Neural progenitor cell (in vitro differentiated cells): Measurements from ENCODE around the gene CDH20. TPM values are rescaled to one million over a fixed set of nuclear protein-coding genes. Genes with fewer than 3 reads are reported as not detected.
A peak's percentile ranks its signal among the peaks of the same experiment; 100 is the strongest.

Experiments
- DNase-seq: peaks from one replicate; pipeline ENCODE4 v3.0.0-alpha.2; 2016; ENCODE audit warnings: low spot score
- H2AFZ ChIP-seq: fragments of 200-600 bp; sonication (generic); replicated peaks from 2 replicates; pipeline ENCODE4 v1.6.1; 2016; ENCODE audit warnings: antibody characterized with exemption
- H3F3A ChIP-seq: fragments of 200-600 bp; sonication (generic); 2 replicates; pipeline ENCODE4 v1.6.1; 2016; ENCODE audit warnings: antibody characterized with exemption, low read depth
- H3K27ac ChIP-seq: fragments of 200-600 bp; sonication (generic); 2 replicates; pipeline ENCODE4 v1.5.1; 2016; ENCODE audit warnings: mild to moderate bottlenecking
- H3K27me3 ChIP-seq: fragments of 200-600 bp; sonication (generic); 2 replicates; pipeline ENCODE4 v1.6.1; 2016; ENCODE audit warnings: mild to moderate bottlenecking, moderate library complexity
- H3K36me3 ChIP-seq: fragments of 200-600 bp; sonication (generic); 2 replicates; pipeline ENCODE4 v1.5.1; 2016
- H3K4me1 ChIP-seq: fragments of 200-600 bp; sonication (generic); 2 replicates; pipeline ENCODE4 v1.6.1; 2016; ENCODE audit warnings: mixed run types
- H3K4me2 ChIP-seq: fragments of 200-600 bp; sonication (generic); 2 replicates; pipeline ENCODE4 v1.6.1; 2016
- H3K4me3 ChIP-seq: fragments of 200-600 bp; sonication (generic); 2 replicates; pipeline ENCODE4 v1.5.1; 2016
- H3K79me2 ChIP-seq: fragments of 200-600 bp; sonication (generic); 2 replicates; pipeline ENCODE4 v1.6.1; 2016; ENCODE audit warnings: low read depth
- H3K9ac ChIP-seq: fragments of 200-600 bp; sonication (generic); 2 replicates; pipeline ENCODE4 v1.6.1; 2016
- H3K9me3 ChIP-seq: fragments of 200-600 bp; sonication (generic); 2 replicates; pipeline ENCODE4 v1.5.1; 2016; ENCODE audit warnings: low read depth
- H4K20me1 ChIP-seq: fragments of 200-600 bp; sonication (generic); 2 replicates; pipeline ENCODE4 v1.6.1; 2016; ENCODE audit warnings: low read depth
- H3K27ac Mint-ChIP-seq: 3 replicates; pipeline ENCODE4 v1.8.0; 2021; ENCODE audit warnings: mixed read lengths
- H3K27me3 Mint-ChIP-seq: 2 replicates; pipeline ENCODE4 v1.8.0; 2022; ENCODE audit warnings: low read depth, mild to moderate bottlenecking, inconsistent platforms, moderate library complexity, mixed read lengths; ENCODE audit not compliant: insufficient read depth
- H3K36me3 Mint-ChIP-seq: 3 replicates; pipeline ENCODE4 v1.8.0; 2021; ENCODE audit warnings: mixed read lengths
- H3K4me1 Mint-ChIP-seq: 3 replicates; pipeline ENCODE4 v1.8.0; 2021; ENCODE audit warnings: mixed read lengths
- H3K4me3 Mint-ChIP-seq: 3 replicates; pipeline ENCODE4 v1.8.0; 2021; ENCODE audit warnings: mild to moderate bottlenecking, moderate library complexity, mixed read lengths
- H3K9me3 Mint-ChIP-seq: 3 replicates; pipeline ENCODE4 v1.8.0; 2020; ENCODE audit warnings: mixed read lengths
- CTCF ChIP-seq: fragments of 200-600 bp; sonication (generic); IDR thresholded peaks from 2 replicates; pipeline ENCODE4 v1.5.1; 2017; ENCODE audit warnings: antibody characterized with exemption, mild to moderate bottlenecking
- EZH2 ChIP-seq: fragments of 200-600 bp; sonication (generic); IDR thresholded peaks from 2 replicates; pipeline ENCODE4 v1.6.1; 2017; ENCODE audit warnings: antibody characterized with exemption, mild to moderate bottlenecking, moderate library complexity
- EZH2phosphoT487 ChIP-seq: fragments of 200-600 bp; sonication (generic); IDR thresholded peaks from 2 replicates; pipeline ENCODE4 v1.6.1; 2017; ENCODE audit warnings: antibody characterized with exemption
- total RNA-seq: library from RNA; depleted of rRNA; stranded (reverse); fragments of >200 nt; gene quantifications from 2 replicates; pipeline ENCODE4 v1.2.3, GENCODE V29; 2015; ENCODE audit warnings: low replicate concordance

Gene CDH20
- total RNA-seq, 1 donor from 2014 or later, result 1.6 TPM

- no peaks in the 10 kb centered on the region for H3K9me3 Mint-ChIP-seq
- no peaks in the 10 kb centered on the region for H4K20me1 ChIP-seq
- DNase-seq, result no peak
- H3K4me2 ChIP-seq, result peak overlapping the region; percentile 99
- H3K4me1 ChIP-seq, result peaks cover 11% of the 10 kb centered on the region
- peaks cover 27% of the 10 kb centered on the region for H3K4me1 Mint-ChIP-seq
- H3K79me2 ChIP-seq, result no peaks in the 10 kb centered on the region
- no peak overlapping the region for H3K27ac Mint-ChIP-seq
- peak overlapping the region; percentile 96 for H3K4me3 Mint-ChIP-seq
- H3K27ac ChIP-seq, result no peak overlapping the region
- H3K4me3 ChIP-seq, result peak overlapping the region; percentile 87
- no peaks in the 10 kb centered on the region for H3K9me3 ChIP-seq
- H3K27me3 ChIP-seq, result peaks cover 64% of the 10 kb centered on the region
- no peaks in the 10 kb centered on the region for H3K36me3 Mint-ChIP-seq
- no peak overlapping the region for H3K9ac ChIP-seq
- TF ChIP-seq EZH2phosphoT487 (no peak), EZH2 (no peak), CTCF (no peak)
- peaks cover 14% of the 10 kb centered on the region for H3F3A ChIP-seq
- peak overlapping the region; percentile 99 for H2AFZ ChIP-seq
- H3K36me3 ChIP-seq, result no peaks in the 10 kb centered on the region
- H3K27me3 Mint-ChIP-seq, result peaks cover 12% of the 10 kb centered on the region
Measured at GRCh38 chr18:61334951-61335683, 1.9 kb downstream of the CDH20 start.

GRCh38 chr18:61335684-61336555 lies 2.7 kb downstream of the CDH20 start:
- H3K9me3 Mint-ChIP-seq, result no peaks in the 10 kb centered on the region
- no peaks in the 10 kb centered on the region for H3K36me3 ChIP-seq
- peaks cover 11% of the 10 kb centered on the region for H3K4me1 ChIP-seq
- H3K79me2 ChIP-seq, result no peaks in the 10 kb centered on the region
- no peaks in the 10 kb centered on the region for H3K9me3 ChIP-seq
- H3K4me2 ChIP-seq, result no peak overlapping the region
- TF ChIP-seq EZH2phosphoT487, result no peak
- TF ChIP-seq EZH2, result no peak
- TF ChIP-seq CTCF, result no peak
- no peaks in the 10 kb centered on the region for H3K36me3 Mint-ChIP-seq
- no peak overlapping the region for H3K4me3 ChIP-seq
- H3F3A ChIP-seq, result peaks cover 14% of the 10 kb centered on the region
- peak overlapping the region; percentile 96 for H3K4me3 Mint-ChIP-seq
- peaks cover 12% of the 10 kb centered on the region for H3K27me3 Mint-ChIP-seq
- H4K20me1 ChIP-seq, result no peaks in the 10 kb centered on the region
- no peak overlapping the region for H3K9ac ChIP-seq
- H3K27ac ChIP-seq, result no peak overlapping the region
- no peak for DNase-seq
- H3K27ac Mint-ChIP-seq, result no peak overlapping the region
- peaks cover 27% of the 10 kb centered on the region for H3K4me1 Mint-ChIP-seq
- no peak overlapping the region for H2AFZ ChIP-seq
- H3K27me3 ChIP-seq, result peaks cover 64% of the 10 kb centered on the region

GRCh38 chr18:61336766-61337165 lies 3.5 kb downstream of the CDH20 start:
- DNase-seq, result no peak
- H3K4me1 Mint-ChIP-seq, result peaks cover 27% of the 10 kb centered on the region
- Histone ChIP-seq H3K36me3 (no peaks in the 10 kb centered on the region), H3F3A (peaks cover 14% of the 10 kb centered on the region), H3K79me2 (no peaks in the 10 kb centered on the region), H3K27me3 (peaks cover 61% of the 10 kb centered on the region), H3K27ac (no peak overlapping the region), H2AFZ (no peak overlapping the region), H3K4me2 (no peak overlapping the region), H3K4me1 (peaks cover 11% of the 10 kb centered on the region), H3K4me3 (no peak overlapping the region), H4K20me1 (no peaks in the 10 kb centered on the region), H3K9ac (no peak overlapping the region), H3K9me3 (no peaks in the 10 kb centered on the region)
- H3K9me3 Mint-ChIP-seq, result no peaks in the 10 kb centered on the region
- no peaks in the 10 kb centered on the region for H3K36me3 Mint-ChIP-seq
- H3K27ac Mint-ChIP-seq, result no peak overlapping the region
- TF ChIP-seq EZH2, result no peak
- TF ChIP-seq EZH2phosphoT487, result no peak
- TF ChIP-seq CTCF, result no peak
- no peak overlapping the region for H3K4me3 Mint-ChIP-seq
- H3K27me3 Mint-ChIP-seq, result peaks cover 12% of the 10 kb centered on the region
